MM.1S (cell line): Measurements from ENCODE around the gene UTS2B.

Experiments used
- DNase-seq: peaks from one replicate; pipeline ENCODE4 v3.0.0-alpha.2; 2015
- H2AFZ ChIP-seq: fragments of 300-600 bp; sonication (generic); 2 replicates; pipeline ENCODE4 v1.6.0; 2016; ENCODE audit warnings: antibody characterized with exemption, low read length
- H3F3A ChIP-seq: fragments of 300-600 bp; sonication (generic); 2 replicates; pipeline ENCODE4 v1.6.1; 2016; ENCODE audit warnings: mild to moderate bottlenecking, antibody characterized with exemption, low read length, moderate library complexity, mixed read lengths; ENCODE audit not compliant: insufficient read depth
- H3K27ac ChIP-seq: fragments of 300-600 bp; sonication (generic); 2 replicates; pipeline ENCODE4 v1.5.1; 2016; ENCODE audit warnings: mild to moderate bottlenecking, low read length
- H3K27me3 ChIP-seq: fragments of 300-600 bp; sonication (generic); replicated peaks from 2 replicates; pipeline ENCODE4 v1.6.0; 2016; ENCODE audit warnings: low read length; ENCODE audit not compliant: insufficient read depth
- H3K36me3 ChIP-seq: fragments of 300-600 bp; sonication (generic); replicated peaks from 2 replicates; pipeline ENCODE4 v1.6.1; 2016; ENCODE audit warnings: mild to moderate bottlenecking, low read length, mixed read lengths; ENCODE audit not compliant: insufficient read depth
- H3K4me1 ChIP-seq: fragments of 300-600 bp; sonication (generic); 2 replicates; pipeline ENCODE4 v1.6.1; 2016; ENCODE audit warnings: low read length, mixed read lengths
- H3K4me2 ChIP-seq: fragments of 300-600 bp; sonication (generic); 2 replicates; pipeline ENCODE4 v1.6.0; 2016; ENCODE audit warnings: low read depth, low read length
- H3K4me3 ChIP-seq: fragments of 300-600 bp; sonication (generic); 2 replicates; pipeline ENCODE4 v1.5.1; 2016; ENCODE audit warnings: low read length, mixed read lengths
- H3K79me2 ChIP-seq: fragments of 300-600 bp; sonication (generic); 2 replicates; pipeline ENCODE4 v1.6.1; 2016; ENCODE audit warnings: mixed run types, low read length, mixed read lengths
- H3K9ac ChIP-seq: fragments of 300-600 bp; sonication (generic); 2 replicates; pipeline ENCODE4 v1.6.1; 2016; ENCODE audit warnings: low read length, mixed read lengths
- H3K9me2 ChIP-seq: fragments of 300-600 bp; sonication (generic); replicated peaks from 2 replicates; pipeline ENCODE4 v1.6.1; 2016; ENCODE audit warnings: mild to moderate bottlenecking, low read length, mixed read lengths; ENCODE audit not compliant: insufficient read depth
- H3K9me3 ChIP-seq: fragments of 300-600 bp; sonication (generic); replicated peaks from 2 replicates; pipeline ENCODE4 v1.6.1; 2016; ENCODE audit warnings: mild to moderate bottlenecking, low read length, mixed read lengths; ENCODE audit not compliant: insufficient read depth
- H4K20me1 ChIP-seq: fragments of 300-600 bp; sonication (generic); 2 replicates; pipeline ENCODE4 v1.6.1; 2016; ENCODE audit warnings: mild to moderate bottlenecking, low read length, moderate library complexity, mixed read lengths; ENCODE audit not compliant: insufficient read depth
- CTCF ChIP-seq: fragments of 300-600 bp; sonication (generic); IDR thresholded peaks from 2 replicates; pipeline ENCODE4 v1.5.1; 2016; ENCODE audit warnings: antibody characterized with exemption, low read length, mixed read lengths
- EZH2 ChIP-seq: fragments of 300-600 bp; sonication (generic); optimal IDR thresholded peaks from 2 replicates; pipeline ENCODE3; 2017; ENCODE audit warnings: low read depth, mild to moderate bottlenecking, antibody characterized with exemption, low read length, mixed read lengths
- EZH2phosphoT487 ChIP-seq: fragments of 300-600 bp; sonication (generic); IDR thresholded peaks from 2 replicates; pipeline ENCODE4 v1.6.1; 2018; ENCODE audit warnings: antibody characterized with exemption, low read length

The UTS2B gene

DNA sequence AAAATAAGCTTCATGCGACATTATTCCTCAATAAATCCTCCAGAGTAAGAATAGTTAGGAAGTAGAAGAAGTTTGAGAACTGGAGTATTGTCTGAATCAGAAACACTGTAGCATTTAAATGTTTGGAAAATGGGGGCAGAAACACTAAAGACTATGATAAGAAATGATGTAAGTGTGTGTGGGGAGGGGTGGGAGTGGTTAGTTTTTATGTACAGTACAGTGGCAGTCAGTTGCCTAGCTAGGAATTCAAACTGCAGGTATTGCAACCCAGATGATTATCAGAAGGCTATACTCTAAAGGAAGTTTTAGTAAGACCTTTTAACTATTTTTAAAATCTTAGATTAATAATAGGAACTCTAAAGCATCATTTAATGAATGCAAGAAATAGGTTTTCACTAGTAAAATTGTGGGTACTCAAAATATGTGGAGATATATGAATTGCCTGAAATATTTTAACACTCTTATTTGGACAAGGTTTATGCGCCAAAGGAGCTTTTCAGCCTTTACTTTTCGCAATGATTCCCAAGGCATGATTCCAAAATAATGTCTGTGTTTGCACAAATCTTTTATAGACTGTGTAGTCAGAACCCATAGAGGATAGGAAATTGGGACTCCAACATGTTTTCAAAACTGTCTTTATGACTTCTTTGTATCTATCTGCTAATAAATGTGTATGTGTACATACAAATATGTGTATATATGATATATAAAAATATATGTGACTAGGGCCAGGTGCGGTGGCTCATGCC is 9.1 kb downstream of the UTS2B start:
- Histone ChIP-seq H3K79me2 (no peaks in the 10 kb centered on the region), H3K36me3 (no peaks in the 10 kb centered on the region), H3K4me1 (no peaks in the 10 kb centered on the region), H3K27ac (no peak overlapping the region), H3K27me3 (no peaks in the 10 kb centered on the region), H3K9me2 (no peaks in the 10 kb centered on the region; the same call in 1 of the 2 replicates), H4K20me1 (no peaks in the 10 kb centered on the region), H3K9ac (no peak overlapping the region), H3K9me3 (no peaks in the 10 kb centered on the region), H3K4me2 (no peak overlapping the region), H2AFZ (no peak overlapping the region), H3K4me3 (no peak overlapping the region), H3F3A (no peaks in the 10 kb centered on the region)
- TF ChIP-seq CTCF (no peak), EZH2phosphoT487 (no peak), EZH2 (no peak)
- DNase-seq: no peak

DNA sequence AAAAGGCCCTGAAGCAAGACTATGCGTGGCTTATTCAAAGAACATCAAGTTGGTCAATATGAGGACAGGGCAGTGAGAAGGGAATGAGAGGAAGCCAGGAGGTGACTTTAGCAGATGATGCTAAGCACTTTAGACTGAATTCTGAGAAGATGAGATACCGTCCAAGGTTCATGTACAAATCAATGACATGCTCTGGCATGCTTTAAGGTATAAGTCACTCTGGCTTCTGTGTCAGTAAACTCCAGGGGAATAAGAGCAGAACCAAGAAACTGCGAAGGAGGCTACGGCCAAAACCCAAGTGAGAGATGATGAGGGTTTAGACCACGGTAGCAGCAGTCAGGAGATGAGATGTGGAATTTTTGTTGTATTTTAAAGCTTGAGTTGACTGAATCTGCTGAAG is 10.0 kb downstream of the UTS2B start:
- no peaks in the 10 kb centered on the region for H4K20me1 ChIP-seq
- no peaks in the 10 kb centered on the region for H3K27me3 ChIP-seq
- H3F3A ChIP-seq: no peaks in the 10 kb centered on the region
- H3K79me2 ChIP-seq: no peaks in the 10 kb centered on the region
- H3K36me3 ChIP-seq: no peaks in the 10 kb centered on the region
- H3K9me3 ChIP-seq: no peaks in the 10 kb centered on the region
- no peaks in the 10 kb centered on the region; the same call in 1 of the 2 replicates for H3K9me2 ChIP-seq
- H2AFZ ChIP-seq: no peak overlapping the region
- no peak overlapping the region for H3K4me3 ChIP-seq
- H3K4me2 ChIP-seq: no peak overlapping the region
- no peak overlapping the region for H3K9ac ChIP-seq
- H3K27ac ChIP-seq: no peak overlapping the region
- DNase-seq: no peak
- TF ChIP-seq CTCF: no peak
- no peak for TF ChIP-seq EZH2phosphoT487
- TF ChIP-seq EZH2: no peak
- no peaks in the 10 kb centered on the region for H3K4me1 ChIP-seq

DNA sequence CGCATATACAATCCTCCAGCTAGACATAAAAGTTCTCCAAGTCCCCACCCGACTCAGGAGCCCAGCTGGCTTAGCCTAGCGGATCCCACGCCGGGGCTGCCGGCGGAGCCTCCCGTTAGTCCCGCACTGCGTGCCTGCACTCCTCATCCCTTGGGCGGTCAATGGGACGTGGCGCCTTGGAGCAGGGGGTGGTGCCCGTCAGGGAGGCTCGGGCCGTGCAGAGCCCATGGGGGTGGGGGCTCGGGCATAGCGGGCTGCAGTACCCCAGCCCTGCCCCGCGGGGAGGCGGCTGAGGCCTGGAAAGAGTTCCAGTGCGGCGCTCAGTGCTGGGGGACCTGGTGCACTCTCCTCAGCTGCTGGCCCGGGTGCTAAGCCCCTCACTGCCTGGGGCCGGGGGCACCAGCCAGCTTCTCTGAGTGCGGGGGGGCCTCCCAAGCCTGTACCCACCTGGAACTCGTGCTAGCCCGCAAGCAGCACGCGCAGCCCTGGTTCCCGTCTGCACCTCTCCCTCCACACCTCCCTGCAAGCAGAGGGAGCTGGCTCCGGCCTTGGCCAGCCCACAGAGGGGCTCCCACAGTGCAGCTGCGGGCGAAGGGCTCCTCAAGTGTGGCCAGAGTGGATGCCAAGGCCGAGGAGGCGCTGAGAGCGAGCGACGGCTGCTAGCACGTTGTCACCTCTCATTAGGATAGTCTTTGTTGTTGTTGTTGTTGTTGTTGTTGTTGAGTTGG is 13.3 kb downstream of the UTS2B start:
- TF ChIP-seq EZH2 (no peak), CTCF (no peak), EZH2phosphoT487 (no peak)
- DNase-seq: no peak
- Histone ChIP-seq H3K4me1 (no peaks in the 10 kb centered on the region), H3K9me2 (no peaks in the 10 kb centered on the region), H3K9ac (no peak overlapping the region), H3F3A (no peaks in the 10 kb centered on the region), H3K27me3 (no peaks in the 10 kb centered on the region), H3K36me3 (no peaks in the 10 kb centered on the region), H3K4me3 (no peak overlapping the region), H3K9me3 (no peaks in the 10 kb centered on the region), H3K79me2 (no peaks in the 10 kb centered on the region), H3K4me2 (no peak overlapping the region), H2AFZ (no peak overlapping the region), H3K27ac (no peak overlapping the region), H4K20me1 (no peaks in the 10 kb centered on the region)
